GM20431 (cell line): ENCODE data around the gene PGBD5.
"Not testable (repeated sequence)": the region's sequence is repeated elsewhere in the genome, so short reads cannot be mapped to it uniquely, and the experiment has no call there.

Experiments
- in situ Hi-C: fragments of 300-500 bp; cut with MseI, MboI; formaldehyde crosslinking; loops from one replicate; pipeline ENCODE4 v1.15.0; 2020; ENCODE audit warnings: low sequenced_read_pairs; ENCODE audit not compliant: unreplicated experiment

Gene PGBD5

GRCh38 chr1:230427094-230427876 is 1.2 kb upstream of the PGBD5 start:
- in situ Hi-C loops: no loop called here

GRCh38 chr1:230425252-230426091 is 660 bp downstream of the PGBD5 start:
- in situ Hi-C loops: no loop called here

- in situ Hi-C loops: no loop called here
Observed at GRCh38 chr1:230424391-230425251, 1.5 kb downstream of the PGBD5 start.

GRCh38 chr1:230423951-230424350 is 2.2 kb downstream of the PGBD5 start:
- in situ Hi-C loops: no loop called here

GRCh38 chr1:230423261-230423660 is 2.9 kb downstream of the PGBD5 start:
- in situ Hi-C loops: no loop called here

GRCh38 chr1:230422221-230422981 is 3.7 kb downstream of the PGBD5 start:
- in situ Hi-C loops: no loop called here

GRCh38 chr1:230421481-230421880 is 4.7 kb downstream of the PGBD5 start:
- in situ Hi-C loops: no loop called here

- in situ Hi-C loops: not testable (repeated sequence)
Observed at GRCh38 chr1:230420372-230420771, 5.8 kb downstream of the PGBD5 start.

GRCh38 chr1:230416430-230416829 is 9.7 kb downstream of the PGBD5 start:
- in situ Hi-C loops: no loop called here

GRCh38 chr1:230415405-230416132 is 10.6 kb downstream of the PGBD5 start:
- in situ Hi-C loops: no loop called here

GRCh38 chr1:230414694-230415093 is 11.4 kb downstream of the PGBD5 start:
- in situ Hi-C loops: no loop called here

- in situ Hi-C loops: no loop called here
Observed at GRCh38 chr1:230414102-230414501, 12.0 kb downstream of the PGBD5 start.

- in situ Hi-C loops: no loop called here
Observed at GRCh38 chr1:230413061-230413460, 13.1 kb downstream of the PGBD5 start.

GRCh38 chr1:230408971-230409370 is 17.2 kb downstream of the PGBD5 start:
- in situ Hi-C loops: no loop called here

GRCh38 chr1:230407351-230407750 is 18.8 kb downstream of the PGBD5 start:
- in situ Hi-C loops: no loop called here

- in situ Hi-C loops: not testable (repeated sequence)
Observed at GRCh38 chr1:230406727-230407126, 19.4 kb downstream of the PGBD5 start.

GRCh38 chr1:230403442-230403841 is 22.7 kb downstream of the PGBD5 start:
- in situ Hi-C loops: no loop called here

GRCh38 chr1:230401763-230402294 is 24.3 kb downstream of the PGBD5 start:
- in situ Hi-C loops: no loop called here

GRCh38 chr1:230401101-230401500 is 25.0 kb downstream of the PGBD5 start:
- in situ Hi-C loops: no loop called here
